HepG2 (cell line): ENCODE data around the gene WDR82. TPM values are rescaled to one million over a fixed set of nuclear protein-coding genes. Genes with fewer than 3 reads are reported as not detected.

Experiments used
- ATAC-seq: fragments of 200-7000 bp; cut with Tn5 transposase; 3 replicates; pipeline ENCODE4 v1.9.1; 2020; ENCODE audit warnings: mild to moderate bottlenecking, moderate library complexity
- BruUV-seq: library from RNA; stranded (reverse); fragments of 400-500 nt; replicated peaks from 2 replicates; lab custom pipeline; 2021; lab: Mats Ljungman, UMichigan
- CTCF ChIA-PET: fragments of 300-600 bp; formaldehyde crosslinking; extraction: SDS; loops from one replicate; lab custom pipeline; 2021; ENCODE audit warnings: low total read pairs, inconsistent platforms, low intra/inter-chr PET ratio; lab: Yijun Ruan, JAX
- POLR2A ChIA-PET: fragments of 350-600 bp; sonication (Branson Sonifier 250); formaldehyde crosslinking; loops from one replicate; lab custom pipeline; 2020; ENCODE audit warnings: antibody characterized with exemption, inconsistent platforms; lab: Yijun Ruan, JAX
- DNase-seq: peaks from one replicate; pipeline ENCODE4 v3.0.0-alpha.2; 2015; ENCODE audit warnings: low spot score
- FAIRE-seq: peaks from 3 replicates; lab custom pipeline; 2011; peaks lifted over from hg19 to GRCh38; lab: Jason Lieb, UNC
- H2AFZ ChIP-seq: one replicate; pipeline ENCODE4 v1.6.1; 2011; ENCODE audit warnings: low read length, inconsistent platforms
- H3K27ac ChIP-seq: fragments of 300-600 bp; 3 replicates; pipeline ENCODE4 v1.8.0; 2011; ENCODE audit warnings: mixed run types, mild to moderate bottlenecking, mixed read lengths, low read length, inconsistent platforms; ENCODE audit not compliant: insufficient read depth; ENCODE audit errors: extremely low read length
- H3K27me3 ChIP-seq, 2 experiments: fragments of 200-600 bp in 1 of 2; 2 replicates in 1 of 2; 3 replicates in 1 of 2; pipeline versions ENCODE4 v1.6.0 to v1.8.0; 2011; ENCODE audit warnings: low read length in 2 of 2, mild to moderate bottlenecking in 2 of 2, moderate library complexity in 2 of 2, inconsistent platforms in 1 of 2; ENCODE audit not compliant: insufficient read depth in 2 of 2, control insufficient read depth in 1 of 2
- H3K36me3 ChIP-seq, 2 experiments: fragments of 200-600 bp in 1 of 2; replicated peaks in 1 of 2; 2 replicates in 1 of 2; 3 replicates in 1 of 2; pipeline versions ENCODE4 v1.5.1 to v1.8.0; 2011; ENCODE audit warnings: low read length in 2 of 2, inconsistent platforms in 1 of 2; ENCODE audit not compliant: insufficient read depth in 2 of 2, control insufficient read depth in 1 of 2
- H3K4me1 ChIP-seq: 2 replicates; pipeline ENCODE4 v1.5.1; 2012; ENCODE audit warnings: low read length, inconsistent platforms; ENCODE audit not compliant: insufficient read depth
- H3K4me2 ChIP-seq: 2 replicates; pipeline ENCODE4 v1.6.0; 2011; ENCODE audit warnings: low read depth, low read length, inconsistent platforms
- H3K4me3 ChIP-seq, 3 experiments: fragments of 200-600 bp in 1 of 3; sonication (generic), shearing (Covaris generic) in 1 of 3; replicated peaks in 1 of 3; 2 replicates each; pipeline ENCODE4 v1.5.1; 2011 to 2016; ENCODE audit warnings: low read length in 3 of 3, inconsistent platforms in 2 of 3, low read depth in 2 of 3, mild to moderate bottlenecking in 2 of 3, control low read depth in 1 of 3, mixed read lengths in 1 of 3; ENCODE audit not compliant: insufficient read depth in 1 of 3
- H3K79me2 ChIP-seq: one replicate; pipeline ENCODE4 v1.6.1; 2011; ENCODE audit warnings: low read length, inconsistent platforms; ENCODE audit not compliant: insufficient read depth
- H3K9ac ChIP-seq: 2 replicates; pipeline ENCODE4 v1.6.0; 2011; ENCODE audit warnings: mild to moderate bottlenecking, low read depth, low read length, inconsistent platforms; ENCODE audit not compliant: insufficient read depth
- H3K9me3 ChIP-seq: 2 replicates; pipeline ENCODE4 v1.5.1; 2012; ENCODE audit warnings: mild to moderate bottlenecking, low read length
- H4K20me1 ChIP-seq: 2 replicates; pipeline ENCODE4 v1.6.0; 2011; ENCODE audit warnings: inconsistent platforms, mild to moderate bottlenecking, low read length, moderate library complexity; ENCODE audit not compliant: insufficient read depth
- AGO2 ChIP-seq: fragments of 200-400 bp; formaldehyde crosslinking; optimal IDR thresholded peaks from 2 replicates; pipeline ENCODE3; 2017; ENCODE audit warnings: mild to moderate bottlenecking, low read depth, low read length, moderate library complexity
- ARNT2 ChIP-seq: sonication (generic); formaldehyde crosslinking; IDR thresholded peaks from 2 replicates; pipeline ENCODE4 v1.8.0; 2022; ENCODE audit warnings: mild to moderate bottlenecking, low read depth, missing genetic modification reagents, moderate library complexity
- BHLHE40 ChIP-seq: IDR thresholded peaks from 2 replicates; pipeline ENCODE4 v1.6.1; 2011; ENCODE audit warnings: low read length, improper control_type of control experiment
- MATR3 ChIP-seq: sonication (generic); formaldehyde crosslinking; IDR thresholded peaks from 2 replicates; pipeline ENCODE4 v1.4.0; 2020; ENCODE audit warnings: missing genetic modification reagents
- MBNL3 ChIP-seq: fragments of 250-450 bp; sonication (Bioruptor Pico); conservative IDR thresholded peaks from 2 replicates; pipeline ENCODE4 v1.8.0; 2022; ENCODE audit warnings: mild to moderate bottlenecking, inconsistent platforms
- RELA ChIP-seq: sonication (generic); formaldehyde crosslinking; IDR thresholded peaks from 2 replicates; pipeline ENCODE4 v1.4.0; 2020; ENCODE audit warnings: missing genetic modification reagents
- SIN3B ChIP-seq: fragments of 150-350 bp; IDR thresholded peaks from 2 replicates; pipeline ENCODE4 v1.6.1; 2014; ENCODE audit warnings: low read length
- TAF1 ChIP-seq: sonication (generic); formaldehyde crosslinking; IDR thresholded peaks from 2 replicates; pipeline ENCODE4 v1.4.0; 2020; ENCODE audit warnings: missing genetic modification reagents
- ZKSCAN5 ChIP-seq: sonication (generic); formaldehyde crosslinking; IDR thresholded peaks from 2 replicates; pipeline ENCODE4 v1.5.1; 2020; ENCODE audit warnings: mild to moderate bottlenecking, missing genetic modification reagents
- ZNF136 ChIP-seq: sonication (generic); formaldehyde crosslinking; IDR thresholded peaks from 2 replicates; pipeline ENCODE4 v1.8.1; 2022; ENCODE audit warnings: low read depth, mild to moderate bottlenecking, moderate library complexity, missing genetic modification reagents
- ZNF780A ChIP-seq: sonication (generic); formaldehyde crosslinking; IDR thresholded peaks from 2 replicates; pipeline ENCODE4 v1.8.0; 2022; ENCODE audit warnings: mild to moderate bottlenecking, missing genetic modification reagents, moderate library complexity
- ZNF883 ChIP-seq: sonication (generic); formaldehyde crosslinking; IDR thresholded peaks from 2 replicates; pipeline ENCODE4 v1.5.1; 2020; ENCODE audit warnings: mild to moderate bottlenecking, missing genetic modification reagents; ENCODE audit errors: not compliant biosample characterization
- WGBS: methylation state at CpG from one replicate; pipeline ENCODE4 v1.1.6; 2017; ENCODE audit warnings: low lambda C conversion rate; 5-methylcytosine and 5-hydroxymethylcytosine counted together
- in situ Hi-C: cut with HindIII; loops from 2 replicates; pipeline ENCODE4 v1.10.0; 2017; ENCODE audit warnings: low pct_unique_long_range_greater_than_20kb; ENCODE audit not compliant: extremely low pct_ligation_motif_present
- intact Hi-C: fragments of 100-400 bp; cut with micrococcal nuclease; formaldehyde crosslinking; loops from one replicate; pipeline ENCODE4 v1.10.0; 2022; ENCODE audit not compliant: unreplicated experiment
- polyA plus RNA-seq, 8 experiments: library from polyadenylated mRNA; depleted of rRNA in 3 of 8; stranded (reverse) in 7 of 8; unstranded in 1 of 8; fragments of >200 nt; fragmentation: Illumina TruSeq in 4 of 8; extraction: Trizol in 4 of 8; gene quantifications; 2 replicates each; pipeline versions ENCODE4 v1.2.1 to v1.2.3, GENCODE V29; 2011 to 2016; ENCODE audit warnings: low read depth in 4 of 8, missing spikeins in 1 of 8, mixed read lengths in 1 of 8; ENCODE audit not compliant: insufficient read depth in 1 of 8
- total RNA-seq, 5 experiments: library from RNA; depleted of rRNA; stranded (reverse); fragments of >200 nt; fragmentation: Illumina TruSeq; extraction: Trizol; gene quantifications; 2 replicates each; pipeline ENCODE4 v1.2.3, GENCODE V29; 2016; ENCODE audit warnings: low read depth in 1 of 5
- TF ChIP-seq, protein P1 (sequence below): sonication (generic); formaldehyde crosslinking; IDR thresholded peaks from 2 replicates; pipeline ENCODE4 v1.4.0; 2020; ENCODE audit warnings: mild to moderate bottlenecking, missing genetic modification reagents, borderline replicate concordance

The WDR82 gene
- total and polyA plus RNA-seq, 2 of the 13 experiments (the other 11 are each of a cell fraction or from before 2014, with no cell fraction given), result 39.1 to 59.5 TPM

DNA sequence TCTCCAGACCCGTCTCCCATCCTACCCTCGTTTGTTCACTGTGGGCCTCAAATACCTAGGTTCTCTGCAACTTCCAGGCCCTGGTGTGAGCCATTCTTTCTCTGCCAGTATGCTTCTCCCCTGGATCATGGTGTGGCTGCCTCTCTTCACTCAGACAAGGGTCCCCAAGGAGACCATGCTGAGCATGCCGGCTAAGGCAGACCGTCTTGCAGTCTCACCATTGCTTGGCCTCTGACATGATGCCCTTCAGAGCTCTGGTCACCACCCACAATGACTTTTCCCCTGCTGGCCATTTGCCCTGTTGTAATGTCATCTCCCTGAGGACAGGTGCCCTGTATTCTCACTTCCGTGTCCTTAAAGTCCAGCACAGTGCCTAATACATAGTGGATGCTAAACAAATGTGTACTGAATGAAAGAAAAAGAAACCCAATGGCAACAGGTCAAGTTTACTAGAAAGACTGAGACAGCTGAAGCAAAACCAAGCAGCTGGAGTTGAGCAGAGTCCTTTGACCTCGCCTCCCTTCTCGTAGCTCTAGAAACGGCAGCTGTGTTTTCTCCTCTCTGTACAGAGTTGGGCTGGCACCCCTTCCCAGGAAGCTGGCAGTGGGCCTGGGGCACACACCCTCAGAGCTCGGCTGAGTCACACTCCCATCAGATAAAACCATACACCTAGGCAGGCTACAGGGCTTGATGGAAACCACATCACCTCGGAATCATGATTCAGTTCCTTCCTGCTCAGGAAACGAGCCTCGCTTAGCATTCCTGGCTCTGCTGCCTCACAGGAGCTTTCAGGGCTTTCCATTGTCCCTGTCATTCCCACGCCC, 61.7 kb downstream of the WDR82 start (continued):
- no peak for TF ChIP-seq ZNF883 (CRISPR knock-in tag)
- TF ChIP-seq MATR3 (CRISPR knock-in tag), result no peak
- no peak for TF ChIP-seq BHLHE40
- no peak for TF ChIP-seq ZNF780A
- peak; percentile 73; the same call in 1 of the 2 replicates for TF ChIP-seq ZKSCAN5 (CRISPR knock-in tag)
- TF ChIP-seq, protein P1, sequence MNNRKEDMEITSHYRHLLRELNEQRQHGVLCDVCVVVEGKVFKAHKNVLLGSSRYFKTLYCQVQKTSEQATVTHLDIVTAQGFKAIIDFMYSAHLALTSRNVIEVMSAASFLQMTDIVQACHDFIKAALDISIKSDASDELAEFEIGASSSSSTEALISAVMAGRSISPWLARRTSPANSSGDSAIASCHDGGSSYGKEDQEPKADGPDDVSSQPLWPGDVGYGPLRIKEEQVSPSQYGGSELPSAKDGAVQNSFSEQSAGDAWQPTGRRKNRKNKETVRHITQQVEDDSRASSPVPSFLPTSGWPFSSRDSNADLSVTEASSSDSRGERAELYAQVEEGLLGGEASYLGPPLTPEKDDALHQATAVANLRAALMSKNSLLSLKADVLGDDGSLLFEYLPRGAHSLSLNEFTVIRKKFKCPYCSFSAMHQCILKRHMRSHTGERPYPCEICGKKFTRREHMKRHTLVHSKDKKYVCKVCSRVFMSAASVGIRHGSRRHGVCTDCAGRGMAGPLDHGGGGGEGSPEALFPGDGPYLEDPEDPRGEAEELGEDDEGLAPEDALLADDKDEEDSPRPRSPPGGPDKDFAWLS (CRISPR knock-in tag), result no peak
- no peak for TF ChIP-seq SIN3B
- TF ChIP-seq MBNL3 (CRISPR knock-in tag), result no peak
- TF ChIP-seq ZNF136 (CRISPR knock-in tag), result no peak
- TF ChIP-seq TAF1, result no peak

DNA sequence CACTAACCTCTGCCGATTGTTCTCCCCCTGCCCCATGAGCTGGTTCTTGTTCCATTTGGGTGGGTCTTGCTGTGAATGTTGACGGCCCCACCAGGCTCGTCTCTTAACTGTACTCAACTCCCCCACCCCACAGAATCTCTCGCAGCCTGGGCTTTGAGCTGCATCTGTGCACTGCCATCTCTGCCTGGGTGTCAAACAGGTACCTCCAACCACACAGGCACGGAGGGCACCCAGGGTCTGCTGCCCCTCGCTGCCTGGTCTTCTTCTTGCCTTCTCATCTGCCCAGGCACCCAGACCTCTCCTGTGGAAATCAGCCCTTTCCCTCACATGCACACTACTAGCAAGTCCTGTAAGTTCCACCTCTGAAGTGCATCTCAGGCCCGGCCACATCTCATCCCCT, 63.1 kb downstream of the WDR82 start:
- Histone ChIP-seq H3K27ac (no peak overlapping the region), H3K79me2 (no peaks in the 10 kb centered on the region), H3K4me3 (no peak overlapping the region), H3K4me1 (peaks cover 57% of the 10 kb centered on the region), H3K9ac (no peak overlapping the region), H3K36me3 (peaks cover 17 to 39% of the 10 kb centered on the region in 2 experiments; a peak in 4 of 5 replicates), H3K27me3 (no peaks in the 10 kb centered on the region), H4K20me1 (no peaks in the 10 kb centered on the region), H2AFZ (no peak overlapping the region), H3K9me3 (no peaks in the 10 kb centered on the region), H3K4me2 (no peak overlapping the region)
- ATAC-seq (no peak), DNase-seq (no peak), FAIRE-seq (no peak)
- intact Hi-C loops, result no loop called here
- ChIA-PET POLR2A (interaction anchor here (1.7 kb wide), 1 partner anchor 23 kb away, joined by 6 read pairs; no protein-coding TSS in a partner anchor), CTCF (no interaction called here)
- no TSS peak for BruUV-seq
- in situ Hi-C loops, result no loop called here
- TF ChIP-seq ARNT2 (CRISPR knock-in tag), result no peak
- peak; percentile 34 for TF ChIP-seq AGO2
- TF ChIP-seq RELA (CRISPR knock-in tag), result no peak
- WGBS, result 93% methylated on average over 7 of the region's 7 CpGs
